ENCODE data around the gene FOXJ2.
A peak's percentile ranks its signal among the peaks of the same experiment; 100 is the strongest.
"Not testable (repeated sequence)": the region's sequence is repeated elsewhere in the genome, so short reads cannot be mapped to it uniquely, and the experiment has no call there.

Gene FOXJ2

GRCh38 chr12:8032242-8033152 lies at the start of gene FOXJ2:
TSS of gene FOXJ2 (plus strand) at chr12:8032716. CDS start at chr12:8039833, 7,117 bp downstream.
- DNase-seq (ENCODE audit: low read depth in 2 of 2), result peak; percentile 71 to 83

GRCh38 chr12:7983019-7983418 lies 49.5 kb upstream of the FOXJ2 start:
- not testable (repeated sequence) for DNase-seq (ENCODE audit: low read depth in 2 of 2)

- not testable (repeated sequence) for DNase-seq (ENCODE audit: low read depth in 2 of 2)
Measured at GRCh38 chr12:7983460-7983859, 49.1 kb upstream of the FOXJ2 start.

- DNase-seq (ENCODE audit: low read depth in 2 of 2), result no peak
Measured at GRCh38 chr12:7984900-7985299, 47.6 kb upstream of the FOXJ2 start.

GRCh38 chr12:7985802-7986418 lies 46.6 kb upstream of the FOXJ2 start:
- no peak for DNase-seq (ENCODE audit: low read depth in 2 of 2)

GRCh38 chr12:7989827-7990491 lies 42.6 kb upstream of the FOXJ2 start:
- DNase-seq (ENCODE audit: low read depth in 2 of 2), result no peak

GRCh38 chr12:7991535-7991934 lies 41.0 kb upstream of the FOXJ2 start:
- DNase-seq (ENCODE audit: low read depth in 2 of 2), result no peak

GRCh38 chr12:7994731-7995205 lies 37.7 kb upstream of the FOXJ2 start:
- no peak for DNase-seq (ENCODE audit: low read depth in 2 of 2)

GRCh38 chr12:7995266-7995963 lies 37.1 kb upstream of the FOXJ2 start:
- peak; percentile 64 to 79 for DNase-seq (ENCODE audit: low read depth in 2 of 2)

- not testable (repeated sequence) for DNase-seq (ENCODE audit: low read depth in 2 of 2)
Measured at GRCh38 chr12:8000827-8001226, 31.7 kb upstream of the FOXJ2 start.

- not testable (repeated sequence) for DNase-seq (ENCODE audit: low read depth in 2 of 2)
Measured at GRCh38 chr12:8001496-8001895, 31.0 kb upstream of the FOXJ2 start.

GRCh38 chr12:8004897-8005296 lies 27.6 kb upstream of the FOXJ2 start:
- not testable (repeated sequence) for DNase-seq (ENCODE audit: low read depth in 2 of 2)

GRCh38 chr12:8011331-8011730 lies 21.2 kb upstream of the FOXJ2 start:
- DNase-seq (ENCODE audit: low read depth in 2 of 2), result no peak

- DNase-seq (ENCODE audit: low read depth in 2 of 2), result no peak
Measured at GRCh38 chr12:8012651-8013309, 19.7 kb upstream of the FOXJ2 start.

- no peak for DNase-seq (ENCODE audit: low read depth in 2 of 2)
Measured at GRCh38 chr12:8014836-8015235, 17.7 kb upstream of the FOXJ2 start.

GRCh38 chr12:8018213-8018612 lies 14.3 kb upstream of the FOXJ2 start:
- not testable (repeated sequence) for DNase-seq (ENCODE audit: low read depth in 2 of 2)

- DNase-seq (ENCODE audit: low read depth in 2 of 2), result no peak
Measured at GRCh38 chr12:8018666-8019581, 13.6 kb upstream of the FOXJ2 start.

GRCh38 chr12:8026291-8026900 lies 6.1 kb upstream of the FOXJ2 start:
- DNase-seq (ENCODE audit: low read depth in 2 of 2), result peak; percentile 80 to 92

GRCh38 chr12:8027856-8028255 lies 4.7 kb upstream of the FOXJ2 start:
- DNase-seq (ENCODE audit: low read depth in 2 of 2), result no peak

GRCh38 chr12:8028267-8028666 lies 4.2 kb upstream of the FOXJ2 start:
- DNase-seq (ENCODE audit: low read depth in 2 of 2), result no peak

All from stimulated activated CD4-positive, alpha-beta T cell treated with anti-CD3 and anti-CD28 coated beads, Interleukin-1b, Interleukin-23, amount 100 ng/mL, for 4 hours (primary cell).